Measurements from ENCODE around the gene GNGT1. TPM values are rescaled to one million over a fixed set of nuclear protein-coding genes. Genes with fewer than 3 reads are reported as not detected.

GNGT1 gene
- total and polyA plus RNA-seq, 10 donors, result not detected

GRCh38 chr7:93884541-93884940 is 21.8 kb upstream of the GNGT1 start:
- DNase-seq, result no peak
- H3K9me3 ChIP-seq, result peaks cover 0 to 7% (median 4%) of the 10 kb centered on the region in 8 donors
- intact Hi-C loops (cut with DNase I; ENCODE audit: low total_unique reads), result no loop called here
- no peak overlapping the region for H3K4me3 ChIP-seq
- peaks cover 0 to 18% (median 0%) of the 10 kb centered on the region in 7 donors for H3K27me3 ChIP-seq (replicated peaks in 1 of 7)
- WGBS, 5 donors, result 60 to 100% (median 82%) methylated on average over 1 of the region's 1 CpG
- H3K4me1 ChIP-seq, result peaks cover 0 to 1% (median under 1%) of the 10 kb centered on the region in 6 donors
- H3K27ac ChIP-seq, result no peak overlapping the region
- TF ChIP-seq POLR2A (IDR thresholded peaks at IDR 0.05), result no peak
- TF ChIP-seq POLR2AphosphoS5 (IDR thresholded peaks at IDR 0.05), result no peak
- TF ChIP-seq CTCF (IDR thresholded peaks at IDR 0.05 in 8 of 11, conservative IDR thresholded peaks at IDR 0.05 in 3 of 11), result no peak
- H3K36me3 ChIP-seq, result no peaks in the 10 kb centered on the region

GRCh38 chr7:93889261-93889660 is 17.1 kb upstream of the GNGT1 start:
- Histone ChIP-seq H3K9me3 (no peaks in the 10 kb centered on the region), H3K27ac (no peak overlapping the region), H3K36me3 (no peaks in the 10 kb centered on the region), H3K27me3 (replicated peaks in 1 of 7) (peaks cover 0 to 43% (median 18%) of the 10 kb centered on the region in 7 donors), H3K4me1 (peaks cover 0 to 17% (median 14%) of the 10 kb centered on the region in 6 donors), H3K4me3 (no peak overlapping the region)
- DNase-seq, result no peak
- TF ChIP-seq CTCF (IDR thresholded peaks at IDR 0.05 in 8 of 11, conservative IDR thresholded peaks at IDR 0.05 in 3 of 11) (no peak), POLR2AphosphoS5 (IDR thresholded peaks at IDR 0.05) (no peak), POLR2A (IDR thresholded peaks at IDR 0.05) (no peak)
- 77 to 92% (median 85%) methylated on average over 3 of the region's 3 CpGs for WGBS, 5 donors
- intact Hi-C loops (cut with DNase I; ENCODE audit: low total_unique reads), result no loop called here

- Histone ChIP-seq H3K27me3 (replicated peaks in 1 of 7) (peaks cover 0 to 43% (median 18%) of the 10 kb centered on the region in 7 donors), H3K4me3 (peak overlapping the region; percentile 47 to 70 (median 54)), H3K4me1 (peaks cover 0 to 17% (median 14%) of the 10 kb centered on the region in 6 donors), H3K9me3 (no peaks in the 10 kb centered on the region), H3K27ac (peak overlapping the region in 1 of 8 donors; percentile 26), H3K36me3 (no peaks in the 10 kb centered on the region)
- peak; percentile 75 for DNase-seq
- 1 to 5% (median 1%) methylated on average over 27 to 28 of the region's 28 CpGs for WGBS, 5 donors
- intact Hi-C loops (cut with DNase I; ENCODE audit: low total_unique reads), result loop anchor here (10.0 kb wide), 1 partner anchor 205 kb away; no protein-coding TSS in a partner anchor
- no peak for TF ChIP-seq CTCF (IDR thresholded peaks at IDR 0.05 in 8 of 11, conservative IDR thresholded peaks at IDR 0.05 in 3 of 11)
- no peak for TF ChIP-seq POLR2A (IDR thresholded peaks at IDR 0.05)
- no peak for TF ChIP-seq POLR2AphosphoS5 (IDR thresholded peaks at IDR 0.05)
Measured at GRCh38 chr7:93890041-93890463, 16.3 kb upstream of the GNGT1 start.

- Histone ChIP-seq H3K4me3 (peak within 1 kb of the TSS; percentile 47 to 70 (median 54)), H3K36me3 (no peaks in the 10 kb centered on the region), H3K4me1 (peaks cover 0 to 17% (median 14%) of the 10 kb centered on the region in 6 donors), H3K27me3 (replicated peaks in 1 of 7) (peaks cover 0 to 43% (median 18%) of the 10 kb centered on the region in 7 donors), H3K9me3 (no peaks in the 10 kb centered on the region), H3K27ac (peak within 1 kb of the TSS in 1 of 8 donors; percentile 26)
- intact Hi-C loops (cut with DNase I; ENCODE audit: low total_unique reads), result loop anchor here (10.0 kb wide), 1 partner anchor 204 kb away; no protein-coding TSS in a partner anchor
- DNase-seq, result peak; percentile 72
- 1 to 4% (median 3%) methylated on average over 32 to 49 of the region's 49 CpGs for WGBS, 5 donors
- no peak for TF ChIP-seq POLR2A (IDR thresholded peaks at IDR 0.05)
- peak in 2 of 3 donors; percentile 27 to 38 for TF ChIP-seq POLR2AphosphoS5 (IDR thresholded peaks at IDR 0.05)
Measured at GRCh38 chr7:93890464-93891068, 15.8 kb upstream of the GNGT1 start, which contains the start of gene TFPI2. TSS of gene TFPI2 (minus strand) at chr7:93890753. CDS start at chr7:93890678, 75 bp downstream.

Data from spleen (tissue), 11 donors.